Measurements from ENCODE around the gene SUGP2. TPM values are rescaled to one million over a fixed set of nuclear protein-coding genes. Genes with fewer than 3 reads are reported as not detected.
A peak's percentile ranks its signal among the peaks of the same experiment; 100 is the strongest.

SUGP2 gene
- total RNA-seq, 4 donors from 2014 or later, result 32.1 to 58.7 (median 38.7) TPM

- TF ChIP-seq POLR2AphosphoS5 (IDR thresholded peaks at IDR 0.05), result no peak
- TF ChIP-seq POLR2A (IDR thresholded peaks at IDR 0.05), result no peak
- no peak for TF ChIP-seq CTCF (IDR thresholded peaks at IDR 0.05)
- H3K9me3 ChIP-seq, result no peaks in the 10 kb centered on the region
- no peak for DNase-seq (ENCODE audit: low spot score in 2 of 2)
- H3K27ac ChIP-seq, result no peak overlapping the region
- WGBS, result 73% methylated on average over 6 of the region's 6 CpGs
- H3K4me3 ChIP-seq, result no peak overlapping the region
- H3K27me3 ChIP-seq, result no peaks in the 10 kb centered on the region
- H3K4me1 ChIP-seq, result peaks cover 21% of the 10 kb centered on the region
- peaks cover 8% of the 10 kb centered on the region for H3K36me3 ChIP-seq
Measured at GRCh38 chr19:18942692-18943091, 90.6 kb downstream of the SUGP2 start.

- no peak for DNase-seq (ENCODE audit: low spot score in 2 of 2)
- no peak for TF ChIP-seq EP300 (IDR thresholded peaks at IDR 0.05)
- no peak for TF ChIP-seq CTCF (IDR thresholded peaks at IDR 0.05)
- no peak for TF ChIP-seq POLR2AphosphoS5 (IDR thresholded peaks at IDR 0.05)
- no peak for TF ChIP-seq POLR2A (IDR thresholded peaks at IDR 0.05)
- no peaks in the 10 kb centered on the region for H3K9me3 ChIP-seq
- H3K4me1 ChIP-seq, result peaks cover 21% of the 10 kb centered on the region
- H3K27me3 ChIP-seq, result no peaks in the 10 kb centered on the region
- 69% methylated on average over 17 of the region's 18 CpGs for WGBS
- no peak overlapping the region for H3K27ac ChIP-seq
- peaks cover 8% of the 10 kb centered on the region for H3K36me3 ChIP-seq
- H3K4me3 ChIP-seq, result peak overlapping the region; percentile 85
Measured at GRCh38 chr19:18941628-18942354, 91.5 kb downstream of the SUGP2 start.

Other genes starting within 250 kb of the SUGP2 start
- gene COMP, start 242.2 kb downstream of the SUGP2 start, total RNA-seq, result 1 to 10 TPM; 5.1 to 9.1 (median 6.9) TPM
- gene UPF1, start 201.6 kb downstream of the SUGP2 start, total RNA-seq, result 100 to 1,000 TPM in 2 of 4 donors, 10 to 100 TPM in 2; 74.7 to 160 (median 99.2) TPM
- under 1 TPM in 1 of 4 donors, not detected in 3; 0.68 TPM for gene CERS1, start 137.4 kb downstream of the SUGP2 start, total RNA-seq
- 100 to 1,000 TPM; 112 to 223 (median 208) TPM for gene COPE, start 114.1 kb downstream of the SUGP2 start, total RNA-seq
- gene DDX49, start 113.8 kb downstream of the SUGP2 start, total RNA-seq, result 10 to 100 TPM; 43.4 to 75.6 (median 58.4) TPM
- gene HOMER3, start 92.3 kb downstream of the SUGP2 start, total RNA-seq, result 10 to 100 TPM; 22.9 to 32.9 (median 27.7) TPM
- gene ARMC6, start 86 bp upstream of the SUGP2 start, total RNA-seq, result 10 to 100 TPM; 14.4 to 34.9 (median 26.0) TPM
- gene SLC25A42, start 30.5 kb upstream of the SUGP2 start, total RNA-seq, result 10 to 100 TPM in 3 of 4 donors, 1 to 10 TPM in 1; 4.9 to 14.6 (median 10.6) TPM
- 10 to 100 TPM; 23.4 to 31.8 (median 27.9) TPM for gene TMEM161A, start 105.0 kb upstream of the SUGP2 start, total RNA-seq
- 1 to 10 TPM in 1 of 4 donors, under 1 TPM in 2, not detected in 1; 0.68 to 1.8 (median 0.73) TPM for gene MEF2B, start 136.7 kb upstream of the SUGP2 start, total RNA-seq
- 10 to 100 TPM in 3 of 4 donors, 1 to 10 TPM in 1; 6.9 to 33.9 (median 17.9) TPM for gene BORCS8, start 158.6 kb upstream of the SUGP2 start, total RNA-seq
- 10 to 100 TPM; 37.9 to 47.6 (median 45.7) TPM for gene RFXANK, start 158.7 kb upstream of the SUGP2 start, total RNA-seq
- gene NR2C2AP, start 169.9 kb upstream of the SUGP2 start, total RNA-seq, result 10 to 100 TPM; 16.6 to 30.9 (median 24.9) TPM
- gene NCAN, start 178.4 kb upstream of the SUGP2 start, total RNA-seq, result not detected
- under 1 TPM in 1 of 4 donors, not detected in 3; 0.42 TPM for gene TM6SF2, start 239.8 kb upstream of the SUGP2 start, total RNA-seq